Measurements from ENCODE around the gene LOC128125822.

LOC128125822 gene

DNA sequence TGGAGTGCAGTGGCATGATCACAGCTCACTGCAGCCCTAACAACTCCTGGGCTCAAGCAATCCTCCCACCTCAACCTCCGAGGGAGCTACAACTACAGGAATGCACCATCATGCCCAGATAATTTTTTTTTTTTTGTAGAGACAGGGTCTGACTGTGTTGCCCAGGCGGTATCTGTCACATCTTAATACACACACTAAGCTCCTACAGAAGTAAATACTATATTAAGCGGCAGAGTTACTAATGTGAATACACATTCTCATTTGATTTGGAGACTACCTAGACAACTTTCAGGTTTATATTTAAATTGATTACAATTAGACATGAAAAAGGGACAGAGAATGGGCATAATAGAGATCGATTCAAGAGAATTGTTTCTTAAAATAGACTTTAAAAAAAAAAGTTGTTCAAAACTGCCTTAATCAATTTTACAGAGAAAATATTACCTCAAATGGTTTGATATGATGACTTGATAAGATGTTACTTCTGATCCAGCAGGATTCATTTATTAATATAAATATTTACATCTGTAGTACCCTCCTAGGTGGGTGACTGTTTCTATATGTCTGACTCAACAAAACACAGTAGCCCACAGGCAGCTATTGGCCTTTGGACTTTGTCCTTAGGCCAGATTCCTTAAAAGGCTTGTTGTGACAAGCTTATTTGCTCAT is 7.1 kb upstream of the LOC128125822 start:
- no peaks in the 10 kb centered on the region for H3K4me1 ChIP-seq
- DNase-seq (ENCODE audit: low spot score): no peak
- no peak overlapping the region for H3K9ac ChIP-seq
- H3K4me3 ChIP-seq: no peak overlapping the region
- H2AFZ ChIP-seq (replicated peaks): no peak overlapping the region
- Mint-ChIP-seq H3K36me3 (no peaks in the 10 kb centered on the region), H3K27ac (no peak overlapping the region), H3K27me3 (ENCODE audit: insufficient read depth, low read depth) (peaks cover 2% of the 10 kb centered on the region), H3K4me3 (no peak overlapping the region), H3K4me1 (no peaks in the 10 kb centered on the region), H3K9me3 (peaks cover 10% of the 10 kb centered on the region)
- H3K27me3 ChIP-seq: no peaks in the 10 kb centered on the region
- no peaks in the 10 kb centered on the region for H4K20me1 ChIP-seq (ENCODE audit: low read depth)
- no peaks in the 10 kb centered on the region for H3F3A ChIP-seq (ENCODE audit: low read depth)
- no peak overlapping the region for H3K4me2 ChIP-seq
- no peaks in the 10 kb centered on the region for H3K79me2 ChIP-seq (ENCODE audit: low read depth)
- no peaks in the 10 kb centered on the region for H3K36me3 ChIP-seq
- H3K27ac ChIP-seq: no peak overlapping the region
- TF ChIP-seq EZH2phosphoT487 (IDR thresholded peaks at IDR 0.05) (no peak), EZH2 (IDR thresholded peaks at IDR 0.05) (no peak)
- TF ChIP-seq, protein P1, sequence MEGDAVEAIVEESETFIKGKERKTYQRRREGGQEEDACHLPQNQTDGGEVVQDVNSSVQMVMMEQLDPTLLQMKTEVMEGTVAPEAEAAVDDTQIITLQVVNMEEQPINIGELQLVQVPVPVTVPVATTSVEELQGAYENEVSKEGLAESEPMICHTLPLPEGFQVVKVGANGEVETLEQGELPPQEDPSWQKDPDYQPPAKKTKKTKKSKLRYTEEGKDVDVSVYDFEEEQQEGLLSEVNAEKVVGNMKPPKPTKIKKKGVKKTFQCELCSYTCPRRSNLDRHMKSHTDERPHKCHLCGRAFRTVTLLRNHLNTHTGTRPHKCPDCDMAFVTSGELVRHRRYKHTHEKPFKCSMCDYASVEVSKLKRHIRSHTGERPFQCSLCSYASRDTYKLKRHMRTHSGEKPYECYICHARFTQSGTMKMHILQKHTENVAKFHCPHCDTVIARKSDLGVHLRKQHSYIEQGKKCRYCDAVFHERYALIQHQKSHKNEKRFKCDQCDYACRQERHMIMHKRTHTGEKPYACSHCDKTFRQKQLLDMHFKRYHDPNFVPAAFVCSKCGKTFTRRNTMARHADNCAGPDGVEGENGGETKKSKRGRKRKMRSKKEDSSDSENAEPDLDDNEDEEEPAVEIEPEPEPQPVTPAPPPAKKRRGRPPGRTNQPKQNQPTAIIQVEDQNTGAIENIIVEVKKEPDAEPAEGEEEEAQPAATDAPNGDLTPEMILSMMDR (IDR thresholded peaks at IDR 0.05): no peak
- no peaks in the 10 kb centered on the region for H3K9me3 ChIP-seq (ENCODE audit: low read depth)

DNA sequence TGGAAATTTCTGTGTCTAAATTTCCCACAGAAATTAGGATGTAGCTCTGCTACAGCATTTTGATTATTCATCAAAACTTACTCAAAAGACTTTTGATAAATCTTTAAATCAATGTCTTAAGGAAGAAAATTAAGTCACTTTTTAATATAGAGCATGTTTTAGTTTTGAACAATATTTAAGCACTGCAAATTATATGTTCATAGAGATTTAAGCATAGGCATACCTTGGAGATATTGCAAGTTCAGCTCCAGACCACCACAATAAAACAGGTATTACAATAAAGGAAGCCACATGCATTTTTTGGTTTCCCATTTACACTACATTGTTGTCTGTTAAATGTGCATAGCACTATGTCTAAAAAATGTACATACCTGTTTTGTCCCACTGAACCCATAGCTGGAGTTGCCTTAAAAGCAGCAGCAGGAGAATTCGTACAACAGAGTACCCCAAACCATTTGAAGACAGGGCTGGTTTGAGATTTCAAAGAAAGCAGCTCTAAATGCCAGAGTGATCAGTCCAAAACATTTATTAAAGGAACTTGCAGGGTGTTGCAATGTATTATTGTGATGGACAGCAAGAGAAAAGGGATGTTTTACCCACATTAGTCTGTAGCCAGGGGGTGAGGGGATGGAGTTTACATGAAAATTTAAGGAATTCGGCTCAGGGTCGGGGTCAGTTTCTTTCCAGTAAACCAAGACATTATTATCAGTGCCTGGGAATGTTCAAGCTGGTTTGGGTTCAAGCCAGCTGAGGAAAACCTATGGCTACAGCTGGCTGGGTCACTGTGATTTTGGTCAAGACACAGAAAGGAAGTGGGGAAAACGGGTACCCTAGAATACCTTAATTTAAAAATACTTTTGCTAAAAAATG is 6.3 kb upstream of the LOC128125822 start:
- H3K9ac ChIP-seq: no peak overlapping the region
- H3F3A ChIP-seq (ENCODE audit: low read depth): no peaks in the 10 kb centered on the region
- no peak overlapping the region for H3K27ac ChIP-seq
- H3K27me3 Mint-ChIP-seq (ENCODE audit: insufficient read depth, low read depth): peaks cover 2% of the 10 kb centered on the region
- no peaks in the 10 kb centered on the region for H3K36me3 ChIP-seq
- no peak overlapping the region for H3K4me3 Mint-ChIP-seq
- no peak for TF ChIP-seq EZH2 (IDR thresholded peaks at IDR 0.05)
- no peak for TF ChIP-seq EZH2phosphoT487 (IDR thresholded peaks at IDR 0.05)
- TF ChIP-seq, protein P1 (IDR thresholded peaks at IDR 0.05): no peak
- no peak overlapping the region for H3K4me3 ChIP-seq
- no peak overlapping the region for H2AFZ ChIP-seq (replicated peaks)
- H3K9me3 ChIP-seq (ENCODE audit: low read depth): no peaks in the 10 kb centered on the region
- DNase-seq (ENCODE audit: low spot score): no peak
- H3K4me2 ChIP-seq: no peak overlapping the region
- no peaks in the 10 kb centered on the region for H3K79me2 ChIP-seq (ENCODE audit: low read depth)
- no peaks in the 10 kb centered on the region for H3K4me1 Mint-ChIP-seq
- peaks cover 10% of the 10 kb centered on the region for H3K9me3 Mint-ChIP-seq
- no peaks in the 10 kb centered on the region for H3K27me3 ChIP-seq
- no peaks in the 10 kb centered on the region for H4K20me1 ChIP-seq (ENCODE audit: low read depth)
- no peaks in the 10 kb centered on the region for H3K4me1 ChIP-seq
- no peaks in the 10 kb centered on the region for H3K36me3 Mint-ChIP-seq
- H3K27ac Mint-ChIP-seq: no peak overlapping the region

DNA sequence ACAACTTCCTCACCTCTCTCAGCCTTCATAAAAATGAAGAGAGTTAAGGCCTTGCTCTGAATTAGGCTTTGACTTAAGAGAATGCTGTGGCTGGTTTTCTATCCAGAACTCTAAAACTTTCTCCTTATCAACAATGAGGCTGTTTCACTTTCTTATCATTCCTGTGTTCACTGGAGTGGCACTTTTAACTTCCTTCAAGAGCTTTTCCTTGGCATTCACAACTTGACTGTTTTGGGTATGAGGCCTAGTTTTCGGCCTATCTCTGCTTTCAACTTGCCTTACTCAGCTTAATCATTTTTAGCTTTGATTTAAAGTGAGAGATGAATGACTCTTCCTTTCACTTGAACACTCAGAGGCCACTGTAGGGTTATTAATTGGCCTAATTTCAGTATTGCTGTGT is 4.3 kb upstream of the LOC128125822 start:
- H3K4me3 ChIP-seq: no peak overlapping the region
- H3K9me3 ChIP-seq (ENCODE audit: low read depth): no peaks in the 10 kb centered on the region
- no peak overlapping the region for H3K27ac ChIP-seq
- H3K27me3 ChIP-seq: no peaks in the 10 kb centered on the region
- peaks cover under 1% of the 10 kb centered on the region for H3K27me3 Mint-ChIP-seq (ENCODE audit: insufficient read depth, low read depth)
- no peak for DNase-seq (ENCODE audit: low spot score)
- H3K4me1 ChIP-seq: peaks cover 8% of the 10 kb centered on the region
- peaks cover 8% of the 10 kb centered on the region for H3F3A ChIP-seq (ENCODE audit: low read depth)
- no peaks in the 10 kb centered on the region for H4K20me1 ChIP-seq (ENCODE audit: low read depth)
- no peaks in the 10 kb centered on the region for H3K36me3 Mint-ChIP-seq
- no peaks in the 10 kb centered on the region for H3K36me3 ChIP-seq
- H3K4me1 Mint-ChIP-seq: peaks cover 8% of the 10 kb centered on the region
- no peak overlapping the region for H3K27ac Mint-ChIP-seq
- H2AFZ ChIP-seq (replicated peaks): no peak overlapping the region
- peaks cover 10% of the 10 kb centered on the region for H3K9me3 Mint-ChIP-seq
- no peak overlapping the region for H3K4me3 Mint-ChIP-seq
- no peak overlapping the region for H3K9ac ChIP-seq
- H3K4me2 ChIP-seq: no peak overlapping the region
- no peak for TF ChIP-seq EZH2 (IDR thresholded peaks at IDR 0.05)
- TF ChIP-seq, protein P1 (IDR thresholded peaks at IDR 0.05): no peak
- no peak for TF ChIP-seq EZH2phosphoT487 (IDR thresholded peaks at IDR 0.05)
- H3K79me2 ChIP-seq (ENCODE audit: low read depth): peaks cover 12% of the 10 kb centered on the region
